Peyer's patch (tissue), 4 donors: Measurements from ENCODE around the gene SLC5A2. TPM values are rescaled to one million over a fixed set of nuclear protein-coding genes. Genes with fewer than 3 reads are reported as not detected.

Experiments
- DNase-seq, 3 donors: peaks; one replicate each; pipeline ENCODE4 v3.0.0-alpha.2; 2017 to 2019
- H3K27ac ChIP-seq, 4 donors: fragments of 200-600 bp; sonication (generic); one replicate each; pipeline ENCODE4 v1.5.1; 2016 to 2019
- H3K27me3 ChIP-seq, 2 donors: fragments of 200-600 bp; sonication (generic); one replicate each; pipeline ENCODE4 v1.5.1; 2019
- H3K36me3 ChIP-seq, 3 donors: fragments of 200-600 bp; sonication (generic); one replicate each; pipeline ENCODE4 v1.5.1; 2016 to 2019
- H3K4me1 ChIP-seq, 4 donors: fragments of 200-600 bp; sonication (generic); one replicate each; pipeline ENCODE4 v1.5.1; 2016 to 2019
- H3K4me3 ChIP-seq, 4 donors: fragments of 200-600 bp; sonication (generic); 1 replicate in 3 of 4; 2 replicates in 1 of 4; pipeline ENCODE4 v1.5.1; 2016 to 2019; ENCODE audit warnings: mild to moderate bottlenecking in 1 of 4
- H3K9me3 ChIP-seq, 4 donors: fragments of 200-600 bp; sonication (generic); one replicate each; pipeline ENCODE4 v1.5.1; 2016 to 2019; ENCODE audit warnings: mild to moderate bottlenecking in 1 of 4
- CTCF ChIP-seq, 6 experiments: fragments of 450-650 bp in 4 of 6; fragments of 200-600 bp in 2 of 6; sonication (generic) in 1 of 6; IDR thresholded peaks; one replicate each; pipeline ENCODE4 v1.5.1; 2017 to 2019; ENCODE audit warnings: antibody characterized with exemption in 6 of 6, mild to moderate bottlenecking in 3 of 6, moderate library complexity in 1 of 6
- POLR2A ChIP-seq, 2 donors: fragments of 450-650 bp; IDR thresholded peaks; one replicate each; pipeline ENCODE4 v1.5.1; 2017; ENCODE audit warnings: antibody characterized with exemption in 2 of 2, mild to moderate bottlenecking in 2 of 2, moderate library complexity in 2 of 2
- total RNA-seq, 4 donors: library from RNA; depleted of rRNA; stranded (reverse); fragments of >200 nt; gene quantifications; one replicate each; pipeline ENCODE4 v1.1.0, GENCODE V29; 2016

SLC5A2 gene
- total RNA-seq, 4 donors from 2014 or later: 0.94 to 5.4 (median 2.4) TPM; not detected in 1

- H3K4me3 ChIP-seq: no peak overlapping the region
- H3K9me3 ChIP-seq: no peaks in the 10 kb centered on the region
- H3K27me3 ChIP-seq: no peaks in the 10 kb centered on the region
- peak overlapping the region; percentile 8 to 91 (median 62) for H3K27ac ChIP-seq
- no peak for TF ChIP-seq POLR2A (IDR thresholded peaks at IDR 0.05)
- peak in 1 of 6 experiments; percentile 38 for TF ChIP-seq CTCF (IDR thresholded peaks at IDR 0.05)
- peak in 2 of 3 donors; percentile 76 to 87 for DNase-seq
- peaks cover 9 to 64% (median 16%) of the 10 kb centered on the region in 4 donors for H3K4me1 ChIP-seq
- no peaks in the 10 kb centered on the region for H3K36me3 ChIP-seq
Observed at GRCh38 chr16:31453255-31454204, 29.4 kb upstream of the SLC5A2 start.

- H3K27ac ChIP-seq: no peak overlapping the region
- DNase-seq: peak in 2 of 3 donors; percentile 44 to 49
- TF ChIP-seq POLR2A (IDR thresholded peaks at IDR 0.05): no peak
- TF ChIP-seq CTCF (IDR thresholded peaks at IDR 0.05): peak in 3 of 6 experiments; percentile 10 to 24 (median 12)
- H3K9me3 ChIP-seq: no peaks in the 10 kb centered on the region
- no peaks in the 10 kb centered on the region for H3K27me3 ChIP-seq
- no peak overlapping the region for H3K4me3 ChIP-seq
- H3K4me1 ChIP-seq: peaks cover 9 to 72% (median 20%) of the 10 kb centered on the region in 4 donors
- no peaks in the 10 kb centered on the region for H3K36me3 ChIP-seq
Observed at GRCh38 chr16:31455601-31456314, 27.2 kb upstream of the SLC5A2 start.

GRCh38 chr16:31456988-31457360, 25.9 kb upstream of the SLC5A2 start:
- peaks cover 9 to 69% (median 21%) of the 10 kb centered on the region in 4 donors for H3K4me1 ChIP-seq
- no peaks in the 10 kb centered on the region for H3K9me3 ChIP-seq
- peaks cover 0 to 2% (median 0%) of the 10 kb centered on the region in 3 donors for H3K36me3 ChIP-seq
- peak overlapping the region in 1 of 4 donors; percentile 72 for H3K4me3 ChIP-seq
- no peak for TF ChIP-seq CTCF (IDR thresholded peaks at IDR 0.05)
- no peak for TF ChIP-seq POLR2A (IDR thresholded peaks at IDR 0.05)
- DNase-seq: no peak
- no peaks in the 10 kb centered on the region for H3K27me3 ChIP-seq
- no peak overlapping the region for H3K27ac ChIP-seq

- peak; percentile 68 to 82 (median 76) for DNase-seq
- H3K9me3 ChIP-seq: no peaks in the 10 kb centered on the region
- peak overlapping the region; percentile 95 to 99 (median 98) for H3K27ac ChIP-seq
- peaks cover 0 to 15% (median 0%) of the 10 kb centered on the region in 3 donors for H3K36me3 ChIP-seq
- H3K27me3 ChIP-seq: no peaks in the 10 kb centered on the region
- TF ChIP-seq POLR2A (IDR thresholded peaks at IDR 0.05): peak; percentile 10 to 36
- TF ChIP-seq CTCF (IDR thresholded peaks at IDR 0.05): peak in 3 of 6 experiments; percentile 32 to 57 (median 42)
- peak overlapping the region; percentile 66 to 79 (median 72) for H3K4me3 ChIP-seq
- peaks cover 9 to 57% (median 19%) of the 10 kb centered on the region in 4 donors for H3K4me1 ChIP-seq
Observed at GRCh38 chr16:31458073-31458843, 24.7 kb upstream of the SLC5A2 start.
